Colon (tissue), 2 donors: Measurements from ENCODE around the gene SRGAP2.
"Not testable (repeated sequence)": the region's sequence is repeated elsewhere in the genome, so short reads cannot be mapped to it uniquely, and the experiment has no call there.

Experiments
- FAIRE-seq: peaks from 2 replicates; lab custom pipeline; 2012; peaks lifted over from hg19 to GRCh38; lab: Jason Lieb, UNC
- donor health status: control.
- donor health status: control.

SRGAP2 gene

DNA sequence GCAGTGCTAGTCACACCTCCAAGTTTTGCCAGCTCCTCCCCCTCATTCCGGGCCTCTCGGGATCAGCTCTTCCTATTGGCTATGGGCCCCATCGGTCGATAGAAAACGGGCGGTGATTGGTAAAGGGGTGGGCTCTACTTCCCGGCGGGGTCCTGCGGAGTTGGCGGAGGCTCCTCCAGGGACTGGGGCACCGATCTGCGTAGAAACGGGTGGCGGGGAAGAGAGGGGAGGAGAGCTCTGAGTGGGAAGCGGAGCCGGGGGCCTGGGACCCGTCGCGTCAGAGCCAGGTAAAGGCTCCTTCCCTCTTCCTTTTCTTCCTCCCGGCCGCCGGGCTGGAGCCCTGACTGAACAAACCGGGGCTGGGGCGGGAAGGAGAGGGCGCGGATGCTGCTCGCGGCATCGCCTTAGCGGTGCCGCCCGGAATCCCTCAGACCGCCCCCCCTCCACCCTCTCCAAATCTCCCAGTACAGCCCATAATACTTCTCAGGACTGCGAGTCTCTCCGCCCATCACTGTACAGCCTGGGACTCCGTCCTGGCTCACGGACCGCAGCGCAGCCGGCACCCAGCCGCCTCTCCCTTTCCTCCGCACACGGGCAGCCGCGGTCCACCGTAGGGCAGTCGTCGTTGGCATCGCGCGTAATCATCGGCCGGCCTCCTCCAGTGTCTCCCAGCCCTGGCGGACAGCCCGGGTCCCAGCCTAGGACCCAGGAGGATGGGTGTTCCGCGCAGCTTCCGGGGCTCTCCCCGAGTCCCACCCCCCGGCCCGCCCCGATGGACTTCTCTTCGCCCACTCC, at the start of gene SRGAP2:
SRGAP2 (plus strand) TSS at position 178 of the 795 bp plus-strand sequence. CDS start 2,430 bp downstream, outside the sequence.
- FAIRE-seq, result not testable (repeated sequence)

DNA sequence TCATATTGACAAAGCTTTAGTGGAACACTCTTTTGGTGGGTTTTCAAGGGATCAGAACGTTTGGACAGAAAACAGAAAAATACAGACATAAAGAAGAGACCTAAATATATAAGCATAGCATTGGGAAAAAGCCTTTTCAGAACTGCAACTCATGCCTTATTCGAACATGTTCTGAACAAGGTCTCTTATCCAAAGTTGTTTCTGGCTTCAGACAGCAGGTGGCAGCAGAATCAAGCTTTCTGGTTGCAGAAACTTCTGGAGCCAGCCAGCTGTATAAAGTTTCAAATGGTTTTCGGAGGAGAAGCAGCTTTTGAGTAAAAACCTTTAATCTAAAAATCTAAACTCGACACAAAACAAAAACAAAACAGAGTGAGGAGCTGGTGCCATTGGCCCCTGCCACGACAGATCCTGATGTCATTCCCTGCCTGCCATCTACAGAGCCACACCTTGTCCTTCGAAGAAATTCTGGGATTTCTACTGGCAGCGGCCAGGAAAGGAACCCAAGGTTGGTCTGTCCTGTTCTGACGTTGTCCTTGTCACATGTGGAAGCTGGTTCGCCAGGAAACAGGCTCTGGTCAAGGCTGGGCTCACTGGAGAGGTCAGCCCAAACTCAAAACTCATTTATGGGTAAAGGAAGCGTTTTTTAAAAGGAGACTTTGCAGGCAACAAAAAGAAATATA, 35.9 kb upstream of the SRGAP2 start:
- FAIRE-seq, result not testable (repeated sequence)

DNA sequence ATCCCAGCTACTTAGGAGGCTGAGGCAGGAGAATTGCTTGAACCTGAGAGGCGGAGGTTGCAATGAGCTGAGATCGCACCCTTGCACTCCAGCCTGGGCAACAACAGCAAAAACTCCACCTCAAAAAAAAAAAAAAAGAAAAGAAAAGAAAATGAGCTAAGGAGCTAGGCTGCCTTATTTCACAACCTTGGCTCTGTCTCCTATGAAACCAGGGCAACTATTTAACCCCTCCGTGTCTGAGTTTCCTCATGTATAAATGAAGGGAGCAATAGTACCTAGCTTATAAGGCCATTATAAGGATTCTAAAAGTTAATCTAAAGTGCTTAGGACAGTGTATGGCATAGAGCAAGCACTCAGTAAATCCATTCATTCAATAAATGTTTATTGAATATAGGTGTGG, 33.5 kb upstream of the SRGAP2 start:
- not testable (repeated sequence) for FAIRE-seq

- FAIRE-seq, result not testable (repeated sequence)
These were observed 30.1 kb upstream of the SRGAP2 start for GRCh38 chr1:206173110-206173719.

DNA sequence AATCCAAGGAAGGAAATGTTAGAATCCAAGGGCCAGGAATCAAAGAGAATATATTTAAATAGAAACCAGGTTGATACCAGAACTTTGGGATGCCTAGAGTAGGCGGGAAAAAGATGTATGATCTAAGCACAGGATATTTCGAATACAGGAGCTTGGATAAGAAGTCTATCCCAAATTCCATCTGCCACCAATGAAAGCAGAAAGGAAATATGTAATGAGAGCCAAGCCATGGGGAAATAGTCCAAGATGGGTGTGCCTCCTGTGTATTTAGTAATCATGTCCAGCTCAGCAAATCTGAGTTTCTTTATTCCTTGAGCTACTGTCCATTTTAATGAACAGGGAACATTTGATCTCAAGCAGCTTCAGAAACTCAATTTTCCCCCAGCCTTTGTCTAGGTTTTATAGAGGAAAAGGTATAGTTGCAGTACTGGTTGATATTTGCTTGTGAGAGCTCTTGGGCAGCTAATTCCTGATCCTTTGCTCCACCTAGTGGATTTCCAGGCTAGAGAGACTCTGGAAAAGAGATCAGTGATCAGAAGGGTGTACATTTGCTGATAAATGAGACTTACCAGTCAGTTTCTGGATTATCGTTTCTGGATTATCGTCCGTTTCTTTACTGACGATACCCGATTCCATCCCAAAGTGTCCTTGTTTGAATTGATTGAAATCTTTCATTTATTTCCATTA, 29.0 kb upstream of the SRGAP2 start:
- FAIRE-seq, result not testable (repeated sequence)

- FAIRE-seq, result not testable (repeated sequence)
These were observed 27.8 kb upstream of the SRGAP2 start for GRCh38 chr1:206175459-206176113.

GRCh38 chr1:206176114-206176502, 27.2 kb upstream of the SRGAP2 start:
- not testable (repeated sequence) for FAIRE-seq

- FAIRE-seq, result not testable (repeated sequence)
These were observed 25.0 kb upstream of the SRGAP2 start for GRCh38 chr1:206178061-206178989.

DNA sequence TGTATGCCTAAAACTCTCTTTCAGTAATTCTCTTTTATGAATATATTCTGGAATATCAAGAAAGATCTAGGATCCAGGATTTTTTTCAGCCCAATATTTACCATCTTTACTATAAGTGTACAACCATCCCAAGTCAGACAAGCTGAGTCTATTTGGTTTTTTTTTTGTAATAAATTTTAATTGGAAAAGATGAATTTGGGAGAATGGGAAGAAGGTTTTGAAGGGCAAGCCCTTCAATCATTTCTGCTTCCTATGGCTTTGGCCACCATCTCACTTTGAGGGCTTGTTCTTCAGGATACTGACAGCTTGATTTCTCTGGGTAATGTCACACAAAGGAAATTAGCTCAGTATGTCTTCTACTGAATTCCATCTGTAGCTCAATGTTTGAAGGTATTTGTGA, 23.7 kb upstream of the SRGAP2 start:
- FAIRE-seq, result not testable (repeated sequence)

- not testable (repeated sequence) for FAIRE-seq
These were observed 20.7 kb upstream of the SRGAP2 start for GRCh38 chr1:206182368-206183317.

DNA sequence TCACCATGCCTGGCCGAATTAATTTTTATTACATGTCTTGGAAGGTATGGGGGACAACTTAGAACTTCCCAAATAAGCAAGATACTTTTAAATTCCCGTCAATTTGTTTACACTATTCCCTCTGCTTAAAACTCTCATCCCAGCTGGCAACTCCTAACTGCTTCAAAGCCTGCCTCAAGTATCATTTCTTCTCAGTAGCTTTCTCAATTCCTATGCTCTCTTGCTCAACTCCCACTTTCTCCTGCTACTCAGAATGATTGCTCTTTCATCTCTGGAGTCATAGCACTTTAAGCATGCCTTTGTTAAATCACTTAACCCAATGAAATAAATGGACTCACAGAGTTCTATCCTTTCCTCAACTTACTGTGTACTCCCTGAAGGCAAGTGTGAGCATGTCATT, 19.6 kb upstream of the SRGAP2 start:
- not testable (repeated sequence) for FAIRE-seq

GRCh38 chr1:206185778-206186177, 17.6 kb upstream of the SRGAP2 start:
- FAIRE-seq, result not testable (repeated sequence)

DNA sequence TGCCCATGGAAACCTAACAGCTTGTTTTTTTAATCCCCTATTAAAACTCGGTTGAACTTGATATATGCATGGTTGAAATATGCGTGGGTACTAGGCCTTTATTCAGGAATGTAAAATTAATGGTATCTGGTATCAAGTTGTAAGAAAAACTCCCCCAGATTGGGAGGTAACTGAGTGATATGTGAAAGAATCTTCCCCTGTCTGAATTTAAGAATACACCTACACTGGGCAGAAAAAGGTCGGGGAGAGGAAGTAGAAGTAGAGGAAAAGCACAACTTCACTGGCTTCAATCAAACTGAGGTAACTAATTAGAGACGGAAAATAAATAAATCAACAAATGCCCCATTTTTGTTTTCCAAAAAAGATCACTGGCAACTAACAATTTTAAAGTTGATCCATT, 16.5 kb upstream of the SRGAP2 start:
- not testable (repeated sequence) for FAIRE-seq

- FAIRE-seq, result not testable (repeated sequence)
These were observed 8.2 kb upstream of the SRGAP2 start for GRCh38 chr1:206195182-206195581.

GRCh38 chr1:206196748-206197424, 6.5 kb upstream of the SRGAP2 start:
- not testable (repeated sequence) for FAIRE-seq

DNA sequence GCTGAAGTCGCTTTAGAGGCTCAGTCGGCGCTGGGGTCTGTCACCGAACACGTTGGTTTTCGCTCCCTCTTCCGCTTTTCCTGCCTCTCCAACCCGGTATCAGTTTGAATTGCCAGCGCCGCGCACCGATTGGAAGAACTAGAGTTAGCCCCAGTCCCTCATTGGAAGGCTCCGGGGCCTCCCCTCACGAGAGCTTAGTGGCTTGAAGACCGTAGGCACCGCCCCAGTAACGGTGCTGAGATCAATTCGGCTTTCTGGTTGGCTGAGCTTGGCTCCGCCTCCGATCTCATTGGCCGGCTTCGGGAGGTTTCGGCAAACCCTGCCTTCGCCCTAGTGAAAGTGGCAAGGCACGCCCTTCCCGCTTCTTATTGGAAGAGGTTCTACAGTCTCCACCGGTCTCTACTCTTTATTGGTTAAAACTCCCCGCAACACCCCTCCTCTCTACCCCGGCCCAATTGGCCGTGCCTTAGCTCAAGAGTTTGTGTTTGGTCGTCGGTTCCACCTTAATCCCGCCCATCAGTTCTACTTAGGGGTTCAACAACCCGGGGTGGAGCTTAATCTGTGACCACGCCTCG, 465 bp upstream of the SRGAP2 start, which contains the start of gene FAM72A:
FAM72A (minus strand) TSS at position 51 of the 575 bp plus-strand sequence. CDS start 814 bp downstream, outside the sequence.
- FAIRE-seq, result peak; percentile 80

- FAIRE-seq, result not testable (repeated sequence)
These were observed 794 bp downstream of the SRGAP2 start for GRCh38 chr1:206204159-206204511.

DNA sequence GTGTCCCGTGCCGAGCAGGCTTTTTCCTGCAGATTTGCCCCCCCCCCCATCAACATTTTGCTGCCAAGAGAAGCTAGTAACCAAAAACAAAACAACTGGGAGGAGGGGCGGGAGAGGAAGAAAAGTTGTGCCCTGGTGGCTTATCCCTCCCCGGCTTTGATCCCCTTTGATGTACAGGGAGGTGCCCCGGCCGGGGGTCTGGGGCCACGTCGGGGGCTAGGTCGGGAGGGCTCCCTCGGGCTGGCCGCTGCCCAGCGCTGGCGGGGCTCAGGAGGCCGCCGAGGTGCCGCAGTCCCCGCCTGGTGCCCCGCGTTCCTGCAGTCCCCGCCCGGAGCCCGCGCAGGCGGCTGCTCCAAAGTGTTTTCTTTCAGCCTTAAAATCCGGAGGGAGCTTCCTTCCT, 1.5 kb downstream of the SRGAP2 start:
- not testable (repeated sequence) for FAIRE-seq
